Activated CD8-positive, alpha-beta memory T cell treated with anti-CD3 and anti-CD28 coated beads for 36 hours (primary cell): ENCODE results near the gene BCL2. TPM values are rescaled to one million over a fixed set of nuclear protein-coding genes. Genes with fewer than 3 reads are reported as not detected.
"Not testable (repeated sequence)": the region's sequence is repeated elsewhere in the genome, so short reads cannot be mapped to it uniquely, and the experiment has no call there.

ENCODE experiments used
- CTCF ChIA-PET: fragments of 350-600 bp; sonication (Branson Sonifier 250); formaldehyde crosslinking; loops from one replicate; lab custom pipeline; 2021; ENCODE audit warnings: antibody characterized with exemption; lab: Charles Lee
- POLR2A ChIA-PET: fragments of 350-600 bp; sonication (Branson Sonifier 250); formaldehyde crosslinking; loops from one replicate; lab custom pipeline; 2021; ENCODE audit warnings: antibody characterized with exemption; lab: Charles Lee
- total RNA-seq, 2 experiments: library from RNA; stranded (reverse); gene quantifications; one replicate each; pipeline ENCODE4 v1.2.3, GENCODE V29; 2021

Gene BCL2
- total RNA-seq, 2 experiments from 2014 or later = 74.9 to 75.7 TPM

DNA sequence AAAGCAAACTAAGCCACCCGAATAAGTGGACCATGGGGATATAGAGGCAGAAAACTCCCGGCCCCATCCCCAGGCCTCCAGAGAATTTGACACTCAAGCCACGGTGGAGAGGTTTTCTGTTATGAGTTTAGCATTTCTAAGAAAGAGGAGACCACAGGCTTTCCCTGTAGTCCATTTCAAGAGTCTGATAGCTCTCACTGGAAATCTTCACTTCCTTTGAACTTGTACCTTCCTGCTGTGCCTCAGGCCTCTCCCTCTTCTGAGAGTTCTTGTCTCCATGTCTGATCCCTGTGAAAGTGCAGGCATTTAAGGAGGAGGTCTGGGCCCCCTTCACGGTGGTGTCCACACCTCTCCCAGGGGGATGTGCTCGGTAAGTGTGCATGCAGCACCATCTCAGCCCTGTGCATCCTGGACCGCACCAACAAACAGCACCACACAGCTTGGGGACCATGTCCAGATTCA lies 113.7 kb downstream of the BCL2 start:
- CTCF ChIA-PET = interaction anchor here (1.2 to 2.9 kb wide), 4 partner anchors 9 to 113 kb away, joined by 3 to 15 read pairs (median 4); partner anchors contain the start of gene BCL2
- POLR2A ChIA-PET = interaction anchor here (2.4 kb wide), 1 partner anchor 113 kb away, joined by 12 read pairs; the partner anchor contains the start of gene BCL2

DNA sequence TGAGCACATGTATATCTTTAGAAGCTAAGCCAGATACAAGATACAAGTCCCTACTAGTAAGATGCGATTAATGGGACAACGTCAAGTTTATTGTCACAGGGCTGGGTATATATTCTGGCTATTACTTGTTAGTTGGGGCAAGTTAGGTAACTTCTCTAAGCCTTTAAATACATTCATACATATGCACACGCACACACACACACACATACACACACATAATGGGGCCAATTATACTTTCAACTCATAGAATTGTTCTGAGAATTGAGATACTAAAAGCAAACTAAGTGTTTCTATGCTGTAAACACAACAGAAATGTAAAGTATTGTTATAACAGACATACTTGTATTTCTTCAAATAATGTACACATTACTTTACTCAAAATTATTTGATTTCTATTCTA lies 116.1 kb downstream of the BCL2 start:
- POLR2A ChIA-PET = interaction anchor here (2.4 kb wide), 1 partner anchor 115 kb away, joined by 12 read pairs; the partner anchor contains the start of gene BCL2

DNA sequence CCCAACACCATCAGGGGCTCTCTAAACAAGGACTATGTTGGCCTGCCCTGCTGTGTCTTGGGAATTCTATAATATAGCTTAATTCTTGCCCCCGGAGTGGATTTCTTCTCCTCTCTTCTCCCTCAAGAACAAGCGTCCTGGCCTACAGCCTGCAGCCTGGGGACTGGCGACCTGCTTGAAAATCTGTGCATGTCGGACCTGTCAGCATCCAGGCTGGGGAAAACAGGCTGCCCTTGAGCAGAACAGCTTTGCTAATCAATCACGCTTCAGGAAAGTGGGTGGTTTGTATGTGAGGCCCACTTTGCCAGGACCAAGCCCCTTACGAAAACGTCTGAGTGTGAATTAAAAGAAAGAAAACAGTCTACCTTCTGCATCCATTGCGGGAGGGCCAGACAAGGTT lies 116.7 kb downstream of the BCL2 start:
- POLR2A ChIA-PET = no interaction called here
- CTCF ChIA-PET = interaction anchor here (1.3 to 1.4 kb wide), 2 partner anchors 47 to 115 kb away, joined by 3 to 4 read pairs; no protein-coding TSS in a partner anchor

More for the DNA sequence above, 116.1 kb downstream of the BCL2 start:
- CTCF ChIA-PET = interaction anchor here (1.0 to 2.9 kb wide), 5 partner anchors 10 to 115 kb away, joined by 3 to 15 read pairs (median 3); partner anchors contain the start of gene BCL2

DNA sequence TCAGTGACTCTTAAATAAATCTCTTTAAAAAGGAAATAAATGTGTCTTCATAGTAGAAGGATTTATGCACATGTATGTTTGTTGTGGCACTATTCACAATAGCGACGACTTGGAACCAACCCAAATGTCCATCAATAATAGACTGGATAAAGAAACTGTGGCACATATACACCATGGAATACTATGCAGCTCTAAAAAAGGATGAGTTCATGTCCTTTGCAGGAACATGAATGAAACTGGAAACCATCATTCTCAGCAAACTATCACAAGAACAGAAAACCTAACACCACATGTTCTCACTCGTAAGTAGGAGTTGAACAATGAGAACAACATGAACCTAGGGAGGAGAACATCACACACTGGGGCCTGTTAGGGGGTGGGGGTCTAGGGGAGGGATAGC lies 118.1 kb downstream of the BCL2 start:
- POLR2A ChIA-PET = interaction anchor here (1.2 kb wide), 1 partner anchor 118 kb away, joined by 3 read pairs; the partner anchor contains the start of gene BCL2

DNA sequence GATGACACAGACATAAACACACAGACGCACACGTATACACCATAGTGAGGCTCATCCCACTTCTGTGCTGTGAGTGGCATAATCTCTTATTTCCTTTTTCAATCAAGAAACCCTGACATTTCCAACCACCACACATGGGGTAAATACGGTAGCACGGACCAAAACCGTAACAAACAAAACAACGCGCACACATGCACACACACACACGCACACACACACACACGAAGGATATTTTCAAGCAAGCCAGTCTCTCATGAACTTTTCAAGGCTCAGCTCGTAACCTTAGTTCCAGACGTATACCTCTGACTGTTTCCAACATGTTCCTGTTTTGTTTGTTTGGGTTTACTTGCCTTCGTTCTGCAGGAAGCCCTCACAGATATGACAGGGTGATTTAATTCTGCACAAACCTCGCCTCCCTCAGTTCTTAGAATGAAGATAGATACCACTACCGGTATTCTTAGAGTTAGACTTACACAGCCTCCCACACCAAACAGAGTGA lies 119.8 kb downstream of the BCL2 start:
- CTCF ChIA-PET = interaction anchor here (1.0 to 2.0 kb wide), 7 partner anchors 11 to 119 kb away, joined by 3 to 13 read pairs (median 4); no protein-coding TSS in a partner anchor
- POLR2A ChIA-PET = interaction anchor here (0.8 to 1.5 kb wide), 4 partner anchors 13 to 121 kb away, joined by 3 to 4 read pairs (median 3); no protein-coding TSS in a partner anchor

More for the DNA sequence above, 118.1 kb downstream of the BCL2 start:
- CTCF ChIA-PET = interaction anchor here (1.2 to 2.0 kb wide), 3 partner anchors 21 to 117 kb away, joined by 3 to 13 read pairs (median 4); no protein-coding TSS in a partner anchor

DNA sequence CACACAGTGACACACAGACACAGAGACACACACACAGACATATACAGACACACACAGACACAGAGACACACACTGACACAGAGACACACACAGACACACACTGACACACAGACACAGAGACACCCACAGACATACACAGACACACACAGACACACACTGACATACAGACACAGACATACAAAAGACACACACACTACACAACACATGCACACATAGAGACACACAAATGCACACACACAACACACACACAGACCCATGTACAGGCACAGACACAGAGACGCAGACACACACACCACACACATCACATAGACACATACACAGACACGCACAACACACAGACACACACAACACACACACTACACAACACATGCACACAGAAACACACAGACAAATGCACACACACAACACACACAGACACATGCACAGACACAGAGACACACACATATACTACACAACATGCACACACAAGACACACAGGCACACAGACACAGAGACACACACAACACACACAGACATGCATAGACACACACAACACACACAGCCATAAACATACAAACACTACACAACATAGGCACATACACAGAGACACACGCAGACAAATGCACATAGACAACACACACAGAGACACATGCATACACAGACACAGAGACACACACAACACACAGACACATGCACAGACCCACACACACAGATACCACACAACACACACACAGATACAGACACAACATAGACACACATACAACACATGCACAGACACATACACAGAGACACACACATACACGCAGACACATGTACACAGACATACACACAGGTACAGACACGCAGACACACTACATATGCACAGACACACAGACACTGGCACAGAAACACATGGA lies 120.5 kb downstream of the BCL2 start:
- POLR2A ChIA-PET = no interaction called here
- CTCF ChIA-PET = interaction anchor here (1.1 to 2.0 kb wide), 4 partner anchors 40 to 119 kb away, joined by 3 to 13 read pairs (median 4); no protein-coding TSS in a partner anchor

DNA sequence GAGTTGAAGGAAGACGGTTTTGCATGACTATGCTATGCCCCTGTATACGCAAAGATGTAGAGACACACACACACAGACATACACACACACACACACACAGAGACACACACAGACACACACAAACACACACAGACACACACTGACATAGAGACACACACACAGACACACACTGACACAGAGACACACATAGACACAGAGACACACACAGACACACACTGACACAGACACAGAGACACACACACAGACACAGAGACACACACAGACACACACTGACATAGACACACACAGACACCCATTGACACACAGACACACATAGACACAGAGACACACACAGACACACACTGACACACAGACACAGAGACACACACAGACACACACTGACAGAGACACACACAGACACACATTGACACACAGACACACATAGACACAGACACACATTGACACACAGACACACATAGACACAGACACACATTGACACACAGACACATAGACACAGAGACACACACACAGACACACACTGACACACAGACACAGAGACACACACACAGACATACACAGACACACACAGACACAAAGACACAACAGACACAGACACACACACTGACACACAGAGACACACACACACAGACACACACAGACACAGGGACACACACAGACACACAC lies 121.3 kb downstream of the BCL2 start:
- ChIA-PET POLR2A (interaction anchor here (2.6 kb wide), 1 partner anchor 37 kb away, joined by 13 read pairs; no protein-coding TSS in a partner anchor), CTCF (interaction anchor here (0.9 to 2.0 kb wide), 5 partner anchors 14 to 120 kb away, joined by 3 to 8 read pairs (median 6); no protein-coding TSS in a partner anchor)

DNA sequence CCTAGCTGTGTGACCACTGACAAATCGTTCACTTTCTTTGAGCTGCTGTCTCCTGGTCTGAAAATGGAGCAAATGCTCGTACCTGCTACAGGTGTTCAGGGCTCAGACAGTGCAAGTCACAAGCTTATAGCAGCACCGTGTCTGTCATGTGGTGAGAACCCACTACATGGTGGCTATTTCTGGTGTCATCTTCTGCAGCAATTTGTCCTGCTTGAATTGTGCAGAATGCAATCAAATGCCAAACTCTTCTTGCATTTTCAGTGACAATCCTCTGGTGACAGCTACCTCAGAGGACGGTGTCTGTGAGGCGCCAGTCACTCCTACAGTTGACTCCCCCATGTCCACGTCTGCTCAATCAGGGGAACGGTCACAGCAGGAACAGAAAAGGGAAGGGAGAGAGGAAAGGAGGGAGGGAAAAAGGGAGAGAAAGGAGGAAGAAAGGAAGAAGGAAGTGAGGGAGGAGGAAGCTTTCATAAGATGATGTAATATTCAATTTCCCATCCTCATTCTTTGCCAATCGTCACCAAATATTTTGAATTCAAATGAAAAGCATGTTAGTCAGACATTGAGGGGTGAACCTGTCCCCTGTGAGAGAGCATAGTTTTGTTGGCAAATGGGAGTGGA lies 122.2 kb downstream of the BCL2 start:
- POLR2A ChIA-PET = interaction anchor here (1.4 to 2.6 kb wide), 2 partner anchors 16 to 36 kb away, joined by 4 to 13 read pairs; no protein-coding TSS in a partner anchor
- CTCF ChIA-PET = interaction anchor here (0.7 to 2.4 kb wide), 10 partner anchors 9 to 181 kb away, joined by 3 to 12 read pairs (median 4); no protein-coding TSS in a partner anchor

DNA sequence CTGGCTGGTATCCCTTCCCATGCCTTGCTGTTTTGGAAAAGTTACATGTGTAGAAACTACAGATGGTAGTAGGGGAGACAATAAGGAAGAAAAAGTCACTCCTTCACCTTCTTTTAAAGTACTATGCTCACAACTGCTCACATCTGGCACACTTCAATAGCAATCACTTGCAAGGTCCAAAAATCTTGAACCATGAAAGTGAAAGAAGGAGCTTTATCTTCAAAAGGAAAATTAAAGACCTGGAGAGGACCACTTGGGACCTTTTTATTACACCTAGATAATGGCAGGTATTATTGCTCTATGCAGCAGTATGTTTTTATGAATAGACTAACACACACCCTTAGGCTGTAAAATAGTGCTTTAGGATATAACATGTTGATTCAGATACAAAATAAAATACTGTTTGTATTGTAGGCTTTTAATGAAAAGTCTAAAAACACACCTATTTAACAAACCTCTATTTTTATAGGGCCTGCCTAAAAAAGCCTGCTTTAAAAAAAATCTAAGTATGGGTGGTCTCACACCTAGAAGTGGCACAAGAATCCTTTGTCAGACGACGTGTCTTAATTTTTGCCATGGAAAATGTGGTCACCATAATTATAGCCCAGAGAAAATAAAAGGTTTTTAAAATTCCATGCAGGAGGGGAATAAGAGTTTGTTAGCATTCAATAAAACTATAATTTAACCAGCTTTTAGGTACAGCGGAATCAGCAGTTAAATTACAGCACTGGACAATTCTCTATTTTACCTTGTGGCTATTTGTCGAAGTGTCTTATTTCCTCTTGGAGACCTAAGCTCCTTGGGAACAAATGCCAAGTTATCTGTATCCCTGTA lies 124.0 kb downstream of the BCL2 start:
- CTCF ChIA-PET = interaction anchor here (2.4 kb wide), 1 partner anchor 40 kb away, joined by 12 read pairs; no protein-coding TSS in a partner anchor
- POLR2A ChIA-PET = interaction anchor here (0.6 to 2.6 kb wide), 5 partner anchors 8 to 123 kb away, joined by 3 to 13 read pairs (median 4); no protein-coding TSS in a partner anchor

DNA sequence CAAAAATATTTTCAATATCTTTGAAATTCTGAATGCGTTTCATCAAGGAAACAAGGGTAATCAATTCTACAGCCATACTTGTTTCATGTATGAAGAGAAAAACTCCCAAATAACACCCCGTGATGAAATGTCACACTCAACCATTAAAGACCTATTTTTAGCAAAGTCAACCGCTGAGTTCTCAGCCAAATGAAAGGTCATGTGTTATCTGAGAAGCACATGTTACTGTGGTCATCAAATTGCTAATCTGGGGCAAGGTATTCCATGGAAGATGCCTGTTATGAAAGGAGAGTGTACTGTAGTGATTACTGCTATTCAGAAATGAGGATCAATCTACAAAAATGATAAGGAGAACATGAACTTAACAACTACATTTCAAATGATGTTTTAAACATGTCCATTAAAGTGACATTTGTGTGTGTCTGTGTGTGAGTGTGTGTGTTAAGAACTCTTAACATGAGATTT lies 126.7 kb downstream of the BCL2 start:
- ChIA-PET POLR2A (no interaction called here), CTCF (no interaction called here)

DNA sequence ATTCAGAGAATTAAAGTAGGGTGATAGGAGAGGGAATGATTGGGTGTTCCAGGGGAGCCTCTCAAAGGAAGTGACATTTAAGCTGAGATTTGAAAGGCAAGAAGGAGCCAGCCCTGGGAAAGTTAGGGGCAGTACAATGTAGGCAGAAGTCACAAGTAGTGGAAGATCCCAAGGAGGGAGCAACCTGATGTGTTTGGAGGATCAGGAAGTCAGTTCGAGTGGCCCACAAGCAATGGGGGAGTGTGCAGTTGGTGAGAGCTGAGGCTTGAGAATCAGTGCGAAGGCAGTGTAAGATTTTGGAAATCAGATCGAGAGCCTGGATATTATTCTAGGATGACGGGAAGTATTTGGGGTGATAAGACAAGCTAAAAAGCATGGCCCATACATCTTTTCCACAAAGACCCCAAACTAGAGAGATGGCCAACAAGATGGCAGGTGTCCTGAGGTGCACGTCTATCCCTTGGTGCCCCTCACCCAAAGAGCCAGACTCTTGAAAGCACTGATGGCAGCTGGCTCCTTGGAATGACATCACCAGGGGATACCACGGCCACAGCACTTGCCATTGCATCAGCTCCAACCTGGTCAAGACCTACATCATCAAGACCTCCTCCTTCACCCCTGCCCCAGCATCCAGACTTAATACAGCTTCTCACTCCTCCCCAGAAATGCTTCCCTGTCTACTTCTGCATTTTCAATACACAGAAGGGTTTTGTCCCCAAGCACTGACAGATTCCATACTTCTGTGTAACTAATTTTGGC lies 127.3 kb downstream of the BCL2 start:
- CTCF ChIA-PET = no interaction called here
- POLR2A ChIA-PET = no interaction called here

DNA sequence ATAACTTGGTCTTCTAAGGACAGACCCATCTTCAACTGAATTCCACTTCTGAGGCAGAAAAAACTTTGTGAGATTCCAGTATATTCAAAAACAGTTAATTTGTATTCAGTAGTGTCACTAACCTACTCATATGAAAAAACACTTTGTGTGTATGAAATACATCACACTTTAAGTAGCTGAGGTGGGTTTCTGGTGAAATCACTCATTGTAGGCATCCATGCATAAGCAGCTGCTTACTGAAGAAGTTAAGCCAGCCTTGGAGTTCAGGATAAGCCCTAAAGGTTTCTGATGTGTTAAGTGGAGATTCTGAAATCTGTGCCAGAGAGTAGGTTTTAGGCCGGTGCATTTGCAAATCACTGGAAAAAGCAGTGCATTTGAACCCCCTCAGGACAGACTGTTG lies 128.2 kb downstream of the BCL2 start:
- CTCF ChIA-PET = no interaction called here
- POLR2A ChIA-PET = no interaction called here

DNA sequence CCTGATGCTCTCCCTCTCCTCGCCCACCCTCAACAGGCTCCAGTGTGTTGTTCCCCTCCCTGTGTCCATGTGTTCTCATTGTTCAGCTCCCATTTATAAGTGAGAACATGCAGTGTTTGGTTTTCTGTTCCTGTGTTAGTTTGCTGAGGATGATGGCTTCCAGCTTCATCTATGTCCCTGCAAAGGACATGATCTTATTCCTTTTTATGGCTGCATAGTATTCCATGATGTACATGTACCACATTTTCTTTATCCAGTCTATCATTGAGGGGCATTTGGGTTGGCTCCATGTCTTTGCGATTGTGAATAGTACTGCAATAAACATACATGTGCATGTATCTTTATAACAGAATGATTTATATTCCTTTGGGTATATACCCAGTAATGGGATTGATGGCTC lies 128.7 kb downstream of the BCL2 start:
- POLR2A ChIA-PET, CTCF ChIA-PET: not testable (repeated sequence)

DNA sequence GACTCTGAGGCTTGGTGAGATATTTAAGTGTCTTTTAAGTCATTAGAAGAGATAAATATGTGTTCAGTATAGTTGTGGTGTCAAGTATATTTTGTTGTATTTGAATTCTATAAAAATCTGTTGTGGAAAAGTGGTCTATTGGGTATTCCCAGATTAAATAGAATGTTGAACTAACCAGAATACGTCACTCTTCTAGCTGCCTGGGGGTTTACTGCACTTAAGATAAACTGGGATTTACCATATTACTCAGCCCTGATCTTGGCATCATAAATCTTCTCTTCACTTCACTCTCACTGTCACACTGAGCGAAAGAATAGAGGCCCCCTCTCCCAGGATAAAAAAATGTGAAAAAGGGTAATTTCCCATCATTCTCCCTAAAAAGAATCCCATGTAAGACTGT lies 129.8 kb downstream of the BCL2 start:
- ChIA-PET CTCF (no interaction called here), POLR2A (no interaction called here)

DNA sequence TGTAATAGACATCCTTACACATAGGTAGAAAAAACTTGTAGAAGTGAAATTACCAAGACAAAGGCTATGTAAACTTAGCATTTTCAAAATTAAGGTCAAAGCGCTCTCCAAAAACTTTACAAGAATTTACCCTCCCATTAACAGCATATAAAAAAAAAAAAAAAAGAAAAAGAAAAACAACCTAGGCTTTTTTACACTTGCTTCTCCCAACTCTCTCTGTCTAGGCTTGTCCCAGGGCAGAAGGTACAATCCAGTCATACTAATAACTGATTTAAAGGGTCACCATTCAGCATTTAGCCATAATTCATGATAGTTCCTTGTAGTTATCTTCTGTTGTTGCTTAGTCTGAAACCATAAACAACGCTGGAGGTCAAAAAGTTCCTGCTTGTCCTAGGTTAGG lies 130.5 kb downstream of the BCL2 start:
- ChIA-PET CTCF (no interaction called here), POLR2A (no interaction called here)

DNA sequence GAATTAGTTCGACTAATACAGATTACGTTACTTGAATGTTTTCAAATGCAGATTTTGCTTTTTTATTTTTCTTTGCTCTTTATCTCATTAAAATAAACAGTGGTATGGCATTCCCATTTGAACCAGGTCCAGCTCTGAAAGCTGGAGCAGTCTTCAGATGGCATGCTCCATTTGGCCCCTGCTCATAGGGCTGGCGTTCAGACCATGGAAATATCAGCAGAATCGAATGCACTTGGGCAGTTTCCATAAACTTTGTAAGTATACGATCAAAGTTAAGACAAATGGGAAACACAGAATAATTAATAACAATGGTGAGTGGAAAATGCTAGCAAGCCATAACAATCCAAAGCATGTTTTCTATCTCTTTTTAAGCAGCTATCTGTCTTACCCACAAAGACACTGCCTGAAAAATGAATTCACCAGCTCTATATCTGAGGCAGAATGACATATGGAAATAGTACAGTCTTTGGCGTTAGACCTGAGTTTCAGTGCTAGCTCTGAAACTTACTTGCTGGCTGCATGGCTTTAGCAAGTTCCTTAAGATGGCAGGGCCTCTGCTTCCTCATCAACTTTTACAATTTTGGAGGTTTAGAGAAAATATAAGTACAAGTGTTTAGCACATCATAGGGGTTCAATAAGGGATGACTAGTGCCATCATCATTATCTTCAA lies 131.6 kb downstream of the BCL2 start:
- ChIA-PET POLR2A (interaction anchor here (0.7 kb wide), 1 partner anchor 8 kb away, joined by 3 read pairs; no protein-coding TSS in a partner anchor), CTCF (no interaction called here)
